ENCODE data around the gene SIPA1L3.

GRCh38 chr19:38204096-38204495, 297.1 kb downstream of the SIPA1L3 start:
- TF ChIP-seq MLLT1 (IDR thresholded peaks at IDR 0.05) (no peak), CHD2 (IDR thresholded peaks at IDR 0.05; ENCODE audit: borderline replicate concordance, low read depth, low read length) (no peak), IKZF2 (IDR thresholded peaks at IDR 0.05) (no peak), MXI1 (IDR thresholded peaks at IDR 0.05; ENCODE audit: low read depth, low read length) (no peak), TCF7 (IDR thresholded peaks at IDR 0.05; ENCODE audit: borderline replicate concordance) (no peak), CTCF (IDR thresholded peaks at IDR 0.05 in 2 of 3, conservative IDR thresholded peaks at IDR 0.05 in 1 of 3; ENCODE audit: control insufficient read depth in 2 of 3, extremely low read depth in 1 of 3, insufficient read depth in 1 of 3, low read depth in 3 of 3, low read length in 3 of 3) (no peak)

Data from GM12878 (cell line).